K562 (cell line): ENCODE measurements around the gene AHI1. TPM values are rescaled to one million over a fixed set of nuclear protein-coding genes. Genes with fewer than 3 reads are reported as not detected.
A peak's percentile ranks its signal among the peaks of the same experiment; 100 is the strongest.

ENCODE experiments used
- MITF ChIP-seq: IDR thresholded peaks from 2 replicates; pipeline ENCODE4 v1.6.1; 2014; ENCODE audit warnings: antibody characterized with exemption
- NFRKB ChIP-seq: fragments of 450-650 bp; IDR thresholded peaks from 2 replicates; pipeline ENCODE4 v1.6.1; 2016; ENCODE audit warnings: low read depth
- NR2C2 ChIP-seq, 2 experiments: fragments of 200-800 bp in 1 of 2; sonication (Bioruptor generic) in 1 of 2; sonication (generic) in 1 of 2; formaldehyde crosslinking in 1 of 2; IDR thresholded peaks; 2 replicates each; pipeline versions ENCODE4 v1.6.1 to v1.8.0; 2016 to 2022; ENCODE audit warnings: mild to moderate bottlenecking in 1 of 2, missing compliant biosample characterization in 1 of 2, missing genetic modification characterization in 1 of 2, missing genetic modification reagents in 1 of 2
- NRF1 ChIP-seq, 2 experiments: fragments of 450-650 bp; IDR thresholded peaks in 1 of 2; conservative IDR thresholded peaks in 1 of 2; 2 replicates each; pipeline ENCODE4 v1.6.1; 2014; ENCODE audit warnings: mild to moderate bottlenecking in 2 of 2
- TOE1 ChIP-seq, 2 experiments: fragments of 450-650 bp in 1 of 2; sonication (generic) in 1 of 2; formaldehyde crosslinking in 1 of 2; IDR thresholded peaks; 2 replicates each; pipeline versions ENCODE4 v1.7.1 to v1.8.0; 2016 to 2022; ENCODE audit warnings: borderline replicate concordance in 2 of 2, mild to moderate bottlenecking in 2 of 2, antibody characterized with exemption in 1 of 2, inconsistent platforms in 1 of 2, low read depth in 1 of 2, missing genetic modification reagents in 1 of 2, moderate library complexity in 1 of 2
- XRCC3 ChIP-seq: fragments of 450-650 bp; IDR thresholded peaks from 2 replicates; pipeline ENCODE4 v1.6.1; 2017; ENCODE audit warnings: mild to moderate bottlenecking, moderate library complexity
- ZNF175 ChIP-seq: fragments of 200-800 bp; sonication (Bioruptor generic); IDR thresholded peaks from 2 replicates; pipeline ENCODE4 v1.6.1; 2016; ENCODE audit warnings: low read depth, mild to moderate bottlenecking, missing genetic modification characterization, missing compliant biosample characterization
- polyA plus RNA-seq, 8 experiments: library from polyadenylated mRNA; depleted of rRNA in 4 of 8; stranded (reverse) in 5 of 8; unstranded in 3 of 8; fragments of >200 nt; fragmentation: Nextera tagmentation in 2 of 8; fragmentation: Illumina TruSeq in 1 of 8; extraction: Ambion mirVana in 2 of 8; extraction: Trizol in 1 of 8; gene quantifications; 2 replicates each; pipeline versions ENCODE4 v1.2.1 to v1.2.3, GENCODE V29; 2011 to 2014; ENCODE audit warnings: inconsistent platforms in 1 of 8, missing spikeins in 1 of 8
- total RNA-seq, 7 experiments: library from RNA; depleted of rRNA in 6 of 7; stranded (reverse); fragments of >200 nt in 6 of 7; fragmentation: Illumina TruSeq in 2 of 7; extraction: Trizol in 2 of 7; gene quantifications; 2 replicates each; pipeline versions ENCODE4 v1.2.1 to v1.2.3, GENCODE V29; 2011 to 2021; ENCODE audit warnings: low replicate concordance in 1 of 7
- TF ChIP-seq, protein P1 (sequence below): fragments of 200-600 bp; sonication (generic); IDR thresholded peaks from one replicate; pipeline ENCODE4 v1.6.1; 2012; ENCODE audit warnings: mild to moderate bottlenecking, low read depth, low read length, inconsistent platforms
- TF ChIP-seq, protein P2 (sequence below): fragments of 450-650 bp; conservative IDR thresholded peaks from 2 replicates; pipeline ENCODE4 v1.6.1; 2016; ENCODE audit warnings: missing genetic modification characterization, low read depth, mild to moderate bottlenecking, control low read depth, missing compliant biosample characterization

The AHI1 gene
- total and polyA plus RNA-seq, 9 of the 15 experiments (the other 6 are each of a cell fraction or from before 2014, with no cell fraction given): 24.7 to 54.9 (median 32.2) TPM

DNA sequence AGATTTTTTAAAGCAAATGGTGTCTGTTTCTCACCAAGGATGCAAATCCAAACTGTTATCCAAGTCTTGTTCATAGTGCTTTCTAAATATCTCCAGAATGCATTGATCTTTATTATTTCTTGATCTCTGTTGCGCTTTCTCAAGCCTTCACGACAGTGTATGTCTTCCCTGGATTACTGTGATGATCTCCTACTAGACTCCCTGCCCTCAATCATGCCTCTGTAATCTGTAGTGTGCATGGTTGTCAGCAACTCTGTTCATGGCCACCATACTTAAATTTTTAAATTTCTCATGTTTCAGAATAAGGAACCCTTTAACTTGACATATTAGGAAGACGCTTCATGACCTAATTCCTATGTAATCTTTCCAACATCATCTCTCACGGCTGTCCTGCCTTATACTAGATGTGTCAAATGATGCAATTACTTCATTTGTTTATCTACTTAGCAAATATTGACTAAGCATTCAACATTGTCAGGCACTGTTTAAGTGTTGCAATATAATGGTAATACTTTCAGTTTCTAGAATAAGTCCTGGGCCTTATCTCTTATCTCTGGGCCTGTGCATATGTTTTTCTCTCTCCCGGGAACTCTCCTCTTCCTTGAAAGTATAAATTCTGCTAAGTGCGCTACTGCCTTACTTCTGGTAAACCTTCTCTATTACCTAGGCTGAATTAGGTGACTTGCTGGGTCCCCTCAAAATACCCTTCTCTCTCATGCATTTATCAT is 25.6 kb upstream of the AHI1 start (continued):
- TF ChIP-seq, protein P1, sequence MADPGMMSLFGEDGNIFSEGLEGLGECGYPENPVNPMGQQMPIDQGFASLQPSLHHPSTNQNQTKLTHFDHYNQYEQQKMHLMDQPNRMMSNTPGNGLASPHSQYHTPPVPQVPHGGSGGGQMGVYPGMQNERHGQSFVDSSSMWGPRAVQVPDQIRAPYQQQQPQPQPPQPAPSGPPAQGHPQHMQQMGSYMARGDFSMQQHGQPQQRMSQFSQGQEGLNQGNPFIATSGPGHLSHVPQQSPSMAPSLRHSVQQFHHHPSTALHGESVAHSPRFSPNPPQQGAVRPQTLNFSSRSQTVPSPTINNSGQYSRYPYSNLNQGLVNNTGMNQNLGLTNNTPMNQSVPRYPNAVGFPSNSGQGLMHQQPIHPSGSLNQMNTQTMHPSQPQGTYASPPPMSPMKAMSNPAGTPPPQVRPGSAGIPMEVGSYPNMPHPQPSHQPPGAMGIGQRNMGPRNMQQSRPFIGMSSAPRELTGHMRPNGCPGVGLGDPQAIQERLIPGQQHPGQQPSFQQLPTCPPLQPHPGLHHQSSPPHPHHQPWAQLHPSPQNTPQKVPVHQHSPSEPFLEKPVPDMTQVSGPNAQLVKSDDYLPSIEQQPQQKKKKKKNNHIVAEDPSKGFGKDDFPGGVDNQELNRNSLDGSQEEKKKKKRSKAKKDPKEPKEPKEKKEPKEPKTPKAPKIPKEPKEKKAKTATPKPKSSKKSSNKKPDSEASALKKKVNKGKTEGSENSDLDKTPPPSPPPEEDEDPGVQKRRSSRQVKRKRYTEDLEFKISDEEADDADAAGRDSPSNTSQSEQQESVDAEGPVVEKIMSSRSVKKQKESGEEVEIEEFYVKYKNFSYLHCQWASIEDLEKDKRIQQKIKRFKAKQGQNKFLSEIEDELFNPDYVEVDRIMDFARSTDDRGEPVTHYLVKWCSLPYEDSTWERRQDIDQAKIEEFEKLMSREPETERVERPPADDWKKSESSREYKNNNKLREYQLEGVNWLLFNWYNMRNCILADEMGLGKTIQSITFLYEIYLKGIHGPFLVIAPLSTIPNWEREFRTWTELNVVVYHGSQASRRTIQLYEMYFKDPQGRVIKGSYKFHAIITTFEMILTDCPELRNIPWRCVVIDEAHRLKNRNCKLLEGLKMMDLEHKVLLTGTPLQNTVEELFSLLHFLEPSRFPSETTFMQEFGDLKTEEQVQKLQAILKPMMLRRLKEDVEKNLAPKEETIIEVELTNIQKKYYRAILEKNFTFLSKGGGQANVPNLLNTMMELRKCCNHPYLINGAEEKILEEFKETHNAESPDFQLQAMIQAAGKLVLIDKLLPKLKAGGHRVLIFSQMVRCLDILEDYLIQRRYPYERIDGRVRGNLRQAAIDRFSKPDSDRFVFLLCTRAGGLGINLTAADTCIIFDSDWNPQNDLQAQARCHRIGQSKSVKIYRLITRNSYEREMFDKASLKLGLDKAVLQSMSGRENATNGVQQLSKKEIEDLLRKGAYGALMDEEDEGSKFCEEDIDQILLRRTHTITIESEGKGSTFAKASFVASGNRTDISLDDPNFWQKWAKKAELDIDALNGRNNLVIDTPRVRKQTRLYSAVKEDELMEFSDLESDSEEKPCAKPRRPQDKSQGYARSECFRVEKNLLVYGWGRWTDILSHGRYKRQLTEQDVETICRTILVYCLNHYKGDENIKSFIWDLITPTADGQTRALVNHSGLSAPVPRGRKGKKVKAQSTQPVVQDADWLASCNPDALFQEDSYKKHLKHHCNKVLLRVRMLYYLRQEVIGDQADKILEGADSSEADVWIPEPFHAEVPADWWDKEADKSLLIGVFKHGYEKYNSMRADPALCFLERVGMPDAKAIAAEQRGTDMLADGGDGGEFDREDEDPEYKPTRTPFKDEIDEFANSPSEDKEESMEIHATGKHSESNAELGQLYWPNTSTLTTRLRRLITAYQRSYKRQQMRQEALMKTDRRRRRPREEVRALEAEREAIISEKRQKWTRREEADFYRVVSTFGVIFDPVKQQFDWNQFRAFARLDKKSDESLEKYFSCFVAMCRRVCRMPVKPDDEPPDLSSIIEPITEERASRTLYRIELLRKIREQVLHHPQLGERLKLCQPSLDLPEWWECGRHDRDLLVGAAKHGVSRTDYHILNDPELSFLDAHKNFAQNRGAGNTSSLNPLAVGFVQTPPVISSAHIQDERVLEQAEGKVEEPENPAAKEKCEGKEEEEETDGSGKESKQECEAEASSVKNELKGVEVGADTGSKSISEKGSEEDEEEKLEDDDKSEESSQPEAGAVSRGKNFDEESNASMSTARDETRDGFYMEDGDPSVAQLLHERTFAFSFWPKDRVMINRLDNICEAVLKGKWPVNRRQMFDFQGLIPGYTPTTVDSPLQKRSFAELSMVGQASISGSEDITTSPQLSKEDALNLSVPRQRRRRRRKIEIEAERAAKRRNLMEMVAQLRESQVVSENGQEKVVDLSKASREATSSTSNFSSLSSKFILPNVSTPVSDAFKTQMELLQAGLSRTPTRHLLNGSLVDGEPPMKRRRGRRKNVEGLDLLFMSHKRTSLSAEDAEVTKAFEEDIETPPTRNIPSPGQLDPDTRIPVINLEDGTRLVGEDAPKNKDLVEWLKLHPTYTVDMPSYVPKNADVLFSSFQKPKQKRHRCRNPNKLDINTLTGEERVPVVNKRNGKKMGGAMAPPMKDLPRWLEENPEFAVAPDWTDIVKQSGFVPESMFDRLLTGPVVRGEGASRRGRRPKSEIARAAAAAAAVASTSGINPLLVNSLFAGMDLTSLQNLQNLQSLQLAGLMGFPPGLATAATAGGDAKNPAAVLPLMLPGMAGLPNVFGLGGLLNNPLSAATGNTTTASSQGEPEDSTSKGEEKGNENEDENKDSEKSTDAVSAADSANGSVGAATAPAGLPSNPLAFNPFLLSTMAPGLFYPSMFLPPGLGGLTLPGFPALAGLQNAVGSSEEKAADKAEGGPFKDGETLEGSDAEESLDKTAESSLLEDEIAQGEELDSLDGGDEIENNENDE: no peak
- TF ChIP-seq NRF1 (conservative IDR thresholded peaks at IDR 0.05 in 1 of 2, IDR thresholded peaks at IDR 0.05 in 1 of 2) (peak; percentile 4 to 16; a peak in 2 of 4 replicates), ZNF175 (CRISPR knock-in tag) (peak; percentile 55; the same call in 1 of the 2 replicates), TOE1 (IDR thresholded peaks at IDR 0.05; ENCODE audit: borderline replicate concordance) (no peak; the same call in 1 of the 2 replicates), TOE1 (CRISPR knock-in tag; IDR thresholded peaks at IDR 0.05; ENCODE audit: borderline replicate concordance, low read depth) (no peak), XRCC3 (no peak), NFRKB (no peak), MITF (no peak), NR2C2 (CRISPR knock-in tag; IDR thresholded peaks at IDR 0.05) (no peak), NR2C2 (tag; IDR thresholded peaks at IDR 0.05) (peak; percentile 17; the same call in 1 of the 2 replicates)
- TF ChIP-seq, protein P2, sequence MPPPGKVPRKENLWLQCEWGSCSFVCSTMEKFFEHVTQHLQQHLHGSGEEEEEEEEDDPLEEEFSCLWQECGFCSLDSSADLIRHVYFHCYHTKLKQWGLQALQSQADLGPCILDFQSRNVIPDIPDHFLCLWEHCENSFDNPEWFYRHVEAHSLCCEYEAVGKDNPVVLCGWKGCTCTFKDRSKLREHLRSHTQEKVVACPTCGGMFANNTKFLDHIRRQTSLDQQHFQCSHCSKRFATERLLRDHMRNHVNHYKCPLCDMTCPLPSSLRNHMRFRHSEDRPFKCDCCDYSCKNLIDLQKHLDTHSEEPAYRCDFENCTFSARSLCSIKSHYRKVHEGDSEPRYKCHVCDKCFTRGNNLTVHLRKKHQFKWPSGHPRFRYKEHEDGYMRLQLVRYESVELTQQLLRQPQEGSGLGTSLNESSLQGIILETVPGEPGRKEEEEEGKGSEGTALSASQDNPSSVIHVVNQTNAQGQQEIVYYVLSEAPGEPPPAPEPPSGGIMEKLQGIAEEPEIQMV (tag): no peak
